Measurements from ENCODE around the gene SLC25A21. TPM values are rescaled to one million over a fixed set of nuclear protein-coding genes. Genes with fewer than 3 reads are reported as not detected.

Gene SLC25A21
- total and polyA plus RNA-seq, 10 of the 15 experiments (the other 5 are each of a cell fraction or from before 2014, with no cell fraction given): 0.06 to 0.72 (median 0.17) TPM; not detected in 3

DNA sequence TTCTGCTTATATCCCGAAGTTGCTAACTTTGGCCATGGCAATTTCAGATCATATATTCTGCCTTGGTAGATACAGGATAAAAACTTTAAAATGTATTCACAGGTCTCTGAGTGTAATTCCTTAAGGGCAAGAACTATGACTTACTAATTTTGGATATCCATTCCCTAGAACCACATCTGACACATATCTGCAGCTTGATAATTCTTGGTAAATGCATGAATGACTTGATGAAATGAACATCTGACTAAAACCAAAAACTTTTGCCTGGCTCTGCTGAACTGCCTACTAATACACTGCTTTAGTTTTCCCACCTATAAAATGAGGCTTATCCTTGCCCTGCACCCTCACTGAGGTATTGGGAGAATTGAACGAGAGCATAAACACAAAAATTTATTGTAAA is 32.2 kb downstream of the SLC25A21 start (continued):
- TF ChIP-seq, protein P1, sequence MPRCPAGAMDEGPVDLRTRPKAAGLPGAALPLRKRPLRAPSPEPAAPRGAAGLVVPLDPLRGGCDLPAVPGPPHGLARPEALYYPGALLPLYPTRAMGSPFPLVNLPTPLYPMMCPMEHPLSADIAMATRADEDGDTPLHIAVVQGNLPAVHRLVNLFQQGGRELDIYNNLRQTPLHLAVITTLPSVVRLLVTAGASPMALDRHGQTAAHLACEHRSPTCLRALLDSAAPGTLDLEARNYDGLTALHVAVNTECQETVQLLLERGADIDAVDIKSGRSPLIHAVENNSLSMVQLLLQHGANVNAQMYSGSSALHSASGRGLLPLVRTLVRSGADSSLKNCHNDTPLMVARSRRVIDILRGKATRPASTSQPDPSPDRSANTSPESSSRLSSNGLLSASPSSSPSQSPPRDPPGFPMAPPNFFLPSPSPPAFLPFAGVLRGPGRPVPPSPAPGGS (IDR thresholded peaks at IDR 0.05; ENCODE audit: borderline replicate concordance, insufficient read depth, low read depth, low read length, poor library complexity, severe bottlenecking): no peak

DNA sequence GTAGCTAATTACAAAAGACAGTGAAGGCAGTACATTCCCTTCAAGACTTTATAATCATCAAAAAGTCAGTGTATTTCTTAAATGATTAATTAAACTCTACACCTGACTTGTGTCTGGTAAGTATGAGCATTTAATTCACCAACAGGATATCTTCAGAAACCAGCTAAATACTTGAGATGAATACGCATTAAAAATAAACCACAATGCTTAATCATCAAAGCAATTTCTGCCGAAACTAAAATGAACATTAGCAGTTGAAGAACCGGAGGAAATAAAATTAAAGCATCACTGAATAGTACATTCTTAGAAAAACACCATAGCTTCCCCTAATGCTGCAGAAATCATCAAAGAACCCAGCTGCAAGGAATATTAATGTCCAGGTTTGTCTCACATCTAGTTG is 32.7 kb downstream of the SLC25A21 start:
- DNase-seq (ENCODE audit: low read depth, low spot score) (no peak), ATAC-seq (no peak), FAIRE-seq (no peak)
- Histone ChIP-seq H3K4me2 (ENCODE audit: control insufficient read depth, insufficient read depth) (no peak overlapping the region), H3K27ac (ENCODE audit: control insufficient read depth, insufficient read depth) (no peak overlapping the region), H3K27me3 (replicated peaks in 1 of 2; ENCODE audit: control insufficient read depth in 2 of 2, insufficient read depth in 2 of 2, low read length in 1 of 2) (no peaks in the 10 kb centered on the region), H4K20me1 (ENCODE audit: control insufficient read depth, insufficient read depth) (no peaks in the 10 kb centered on the region), H3K4me3 (no peak overlapping the region), H3K4me1 (ENCODE audit: control insufficient read depth, insufficient read depth, low read length) (no peaks in the 10 kb centered on the region), H3K36me3 (ENCODE audit: control insufficient read depth in 2 of 2, insufficient read depth in 2 of 2, low read length in 1 of 2) (no peaks in the 10 kb centered on the region), H3K9ac (ENCODE audit: control insufficient read depth, insufficient read depth, low read length) (no peak overlapping the region), H3K79me2 (ENCODE audit: control insufficient read depth, insufficient read depth, low read length) (no peaks in the 10 kb centered on the region), H3K9me3 (replicated peaks; ENCODE audit: control insufficient read depth, insufficient read depth, low read length) (no peaks in the 10 kb centered on the region), H2AFZ (ENCODE audit: control insufficient read depth, low read depth, low read length) (no peak overlapping the region)
- TF ChIP-seq PML (IDR thresholded peaks at IDR 0.05; ENCODE audit: low read length): no peak
- TF ChIP-seq ZNF207 (IDR thresholded peaks at IDR 0.05; ENCODE audit: borderline replicate concordance): no peak
- no peak for TF ChIP-seq USF1 (IDR thresholded peaks at IDR 0.05; ENCODE audit: borderline replicate concordance, extremely low read length, insufficient read depth, low read depth, low read length)
- TF ChIP-seq POLR2A (IDR thresholded peaks at IDR 0.05; ENCODE audit: low read depth, low read length): no peak
- TF ChIP-seq, protein P1 (IDR thresholded peaks at IDR 0.05; ENCODE audit: borderline replicate concordance, insufficient read depth, low read depth, low read length, poor library complexity, severe bottlenecking): no peak
- TF ChIP-seq JUNB (IDR thresholded peaks at IDR 0.05): no peak
- no peak for TF ChIP-seq CBFB (IDR thresholded peaks at IDR 0.05; ENCODE audit: low read depth)
- no peak for TF ChIP-seq TCF3 (IDR thresholded peaks at IDR 0.05; ENCODE audit: borderline replicate concordance, insufficient read depth, low read depth, low read length)
- no peak for TF ChIP-seq BCL11A (IDR thresholded peaks at IDR 0.05; ENCODE audit: low read depth, low read length)
- no peak for TF ChIP-seq ZNF24 (IDR thresholded peaks at IDR 0.05)
- no peak for TF ChIP-seq HCFC1 (IDR thresholded peaks at IDR 0.05; ENCODE audit: low read length)
- no peak for TF ChIP-seq PAX8 (IDR thresholded peaks at IDR 0.05)
- no peak for TF ChIP-seq RFX5 (IDR thresholded peaks at IDR 0.05; ENCODE audit: low read depth, low read length)
- no peak for TF ChIP-seq BCLAF1 (IDR thresholded peaks at IDR 0.05)
- TF ChIP-seq KDM1A (IDR thresholded peaks at IDR 0.05; ENCODE audit: borderline replicate concordance): no peak
- TF ChIP-seq EP300 (IDR thresholded peaks at IDR 0.05; ENCODE audit: borderline replicate concordance in 1 of 2, control insufficient read depth in 1 of 2, low read depth in 2 of 2, low read length in 2 of 2): no peak
- in situ Hi-C loops (cut with MboI): loop anchor here (10.0 kb wide), 1 partner anchor 485 kb away; no protein-coding TSS in a partner anchor
- 22% methylated on average over 3 of the region's 3 CpGs for WGBS (ENCODE audit: insufficient coverage, insufficient replicate concordance, low lambda C conversion rate, missing lambda C conversion rate)
- no TSS peak for BruUV-seq (replicated peaks)
- CTCF ChIA-PET: interaction anchor here (1.3 to 4.4 kb wide), 2 partner anchors 10 to 12 kb away, joined by 4 to 24 read pairs; no protein-coding TSS in a partner anchor
- POLR2A ChIA-PET: no interaction called here
- RAD21 ChIA-PET (ENCODE audit: unreplicated experiment): no interaction called here
- SMC1A ChIA-PET (ENCODE audit: uncharacterized antibody, unreplicated experiment): interaction anchor here (1.2 kb wide), 1 partner anchor 12 kb away, joined by 3 read pairs; no protein-coding TSS in a partner anchor
- intact Hi-C loops (cut with micrococcal nuclease; ENCODE audit: unreplicated experiment): no loop called here

All from GM12878 (cell line).